ENCODE results near the gene ABCB6. TPM values are rescaled to one million over a fixed set of nuclear protein-coding genes. Genes with fewer than 3 reads are reported as not detected.

ABCB6 gene
- polyA plus RNA-seq, 1 donor, result 43.7 TPM

- Histone ChIP-seq H3K4me1 (ENCODE audit: control insufficient read depth, insufficient read depth, low read length) (peaks cover 16% of the 10 kb centered on the region), H3K4me3 (ENCODE audit: low read length) (no peak overlapping the region), H3K27me3 (ENCODE audit: control insufficient read depth, insufficient read depth, low read length) (no peaks in the 10 kb centered on the region), H3K27ac (ENCODE audit: low read length) (peak overlapping the region; percentile 77), H3K36me3 (ENCODE audit: control insufficient read depth, insufficient read depth, low read length) (peaks cover 55% of the 10 kb centered on the region), H3K9me3 (ENCODE audit: control insufficient read depth, low read depth, low read length) (no peaks in the 10 kb centered on the region)
- no CpG with 5 or more reads among the region's 6 CpGs for WGBS (ENCODE audit: insufficient coverage, low lambda C conversion rate)
- DNase-seq, result peak in 1 of 2 donors; percentile 53
Observed at GRCh38 chr2:219183151-219183772, 35.5 kb downstream of the ABCB6 start.

- H3K4me3 ChIP-seq (ENCODE audit: low read length), result no peak overlapping the region
- H3K27ac ChIP-seq (ENCODE audit: low read length), result peak overlapping the region; percentile 77
- H3K4me1 ChIP-seq (ENCODE audit: control insufficient read depth, insufficient read depth, low read length), result peaks cover 16% of the 10 kb centered on the region
- H3K36me3 ChIP-seq (ENCODE audit: control insufficient read depth, insufficient read depth, low read length), result peaks cover 55% of the 10 kb centered on the region
- whole genome bisulfite sequencing (ENCODE audit: insufficient coverage, low lambda C conversion rate), result 100% methylated on average over 1 of the region's 8 CpGs
- H3K27me3 ChIP-seq (ENCODE audit: control insufficient read depth, insufficient read depth, low read length), result no peaks in the 10 kb centered on the region
- no peak for DNase-seq
- no peaks in the 10 kb centered on the region for H3K9me3 ChIP-seq (ENCODE audit: control insufficient read depth, low read depth, low read length)
Observed at GRCh38 chr2:219182331-219183150, 36.2 kb downstream of the ABCB6 start.

GRCh38 chr2:219181531-219181930 lies 37.2 kb downstream of the ABCB6 start:
- H3K4me3 ChIP-seq (ENCODE audit: low read length), result no peak overlapping the region
- H3K27me3 ChIP-seq (ENCODE audit: control insufficient read depth, insufficient read depth, low read length), result no peaks in the 10 kb centered on the region
- H3K36me3 ChIP-seq (ENCODE audit: control insufficient read depth, insufficient read depth, low read length), result peaks cover 55% of the 10 kb centered on the region
- no peak overlapping the region for H3K27ac ChIP-seq (ENCODE audit: low read length)
- H3K9me3 ChIP-seq (ENCODE audit: control insufficient read depth, low read depth, low read length), result no peaks in the 10 kb centered on the region
- DNase-seq, result no peak
- peaks cover 16% of the 10 kb centered on the region for H3K4me1 ChIP-seq (ENCODE audit: control insufficient read depth, insufficient read depth, low read length)
- WGBS (ENCODE audit: insufficient coverage, low lambda C conversion rate), result no CpG with 5 or more reads among the region's 6 CpGs

GRCh38 chr2:219180961-219181360 lies 37.8 kb downstream of the ABCB6 start:
- no peaks in the 10 kb centered on the region for H3K27me3 ChIP-seq (ENCODE audit: control insufficient read depth, insufficient read depth, low read length)
- whole genome bisulfite sequencing (ENCODE audit: insufficient coverage, low lambda C conversion rate), result no CpG with 5 or more reads among the region's 5 CpGs
- no peak overlapping the region for H3K4me3 ChIP-seq (ENCODE audit: low read length)
- peaks cover 55% of the 10 kb centered on the region for H3K36me3 ChIP-seq (ENCODE audit: control insufficient read depth, insufficient read depth, low read length)
- H3K27ac ChIP-seq (ENCODE audit: low read length), result no peak overlapping the region
- no peaks in the 10 kb centered on the region for H3K9me3 ChIP-seq (ENCODE audit: control insufficient read depth, low read depth, low read length)
- H3K4me1 ChIP-seq (ENCODE audit: control insufficient read depth, insufficient read depth, low read length), result peaks cover 16% of the 10 kb centered on the region
- no peak for DNase-seq

GRCh38 chr2:219179601-219180465 lies 38.9 kb downstream of the ABCB6 start:
- peaks cover 23% of the 10 kb centered on the region for H3K4me1 ChIP-seq (ENCODE audit: control insufficient read depth, insufficient read depth, low read length)
- peak overlapping the region; percentile 70 for H3K4me3 ChIP-seq (ENCODE audit: low read length)
- WGBS (ENCODE audit: insufficient coverage, low lambda C conversion rate), result no CpG with 5 or more reads among the region's 9 CpGs

GRCh38 chr2:219178377-219179175 lies 40.2 kb downstream of the ABCB6 start:
- Histone ChIP-seq H3K36me3 (ENCODE audit: control insufficient read depth, insufficient read depth, low read length) (peaks cover 57% of the 10 kb centered on the region), H3K4me3 (ENCODE audit: low read length) (peak overlapping the region; percentile 70), H3K9me3 (ENCODE audit: control insufficient read depth, low read depth, low read length) (no peaks in the 10 kb centered on the region), H3K4me1 (ENCODE audit: control insufficient read depth, insufficient read depth, low read length) (peaks cover 27% of the 10 kb centered on the region), H3K27ac (ENCODE audit: low read length) (peak overlapping the region; percentile 43), H3K27me3 (ENCODE audit: control insufficient read depth, insufficient read depth, low read length) (no peaks in the 10 kb centered on the region)
- DNase-seq, result no peak
- no CpG with 5 or more reads among the region's 45 CpGs for WGBS (ENCODE audit: insufficient coverage, low lambda C conversion rate)

More at GRCh38 chr2:219179601-219180465, 38.9 kb downstream of the ABCB6 start:
- Histone ChIP-seq H3K27me3 (ENCODE audit: control insufficient read depth, insufficient read depth, low read length) (no peaks in the 10 kb centered on the region), H3K9me3 (ENCODE audit: control insufficient read depth, low read depth, low read length) (no peaks in the 10 kb centered on the region), H3K36me3 (ENCODE audit: control insufficient read depth, insufficient read depth, low read length) (peaks cover 53% of the 10 kb centered on the region), H3K27ac (ENCODE audit: low read length) (no peak overlapping the region)
- DNase-seq, result no peak

GRCh38 chr2:219177552-219178376 lies 41.0 kb downstream of the ABCB6 start, which contains the start of gene RETREG2:
Gene RETREG2, plus strand, starts transcription at chr2:219178275. Its CDS starts 78 bp downstream, at chr2:219178353.
- peak within 1 kb of the TSS; percentile 98 for H3K27ac ChIP-seq (ENCODE audit: low read length)
- H3K36me3 ChIP-seq (ENCODE audit: control insufficient read depth, insufficient read depth, low read length), result peaks cover 57% of the 10 kb centered on the region
- H3K4me1 ChIP-seq (ENCODE audit: control insufficient read depth, insufficient read depth, low read length), result peaks cover 22% of the 10 kb centered on the region
- no peaks in the 10 kb centered on the region for H3K9me3 ChIP-seq (ENCODE audit: control insufficient read depth, low read depth, low read length)
- WGBS (ENCODE audit: insufficient coverage, low lambda C conversion rate), result no CpG with 5 or more reads among the region's 67 CpGs
- H3K4me3 ChIP-seq (ENCODE audit: low read length), result peak within 1 kb of the TSS; percentile 70
- no peaks in the 10 kb centered on the region for H3K27me3 ChIP-seq (ENCODE audit: control insufficient read depth, insufficient read depth, low read length)
- DNase-seq, result peak; percentile 94 to 95

- Histone ChIP-seq H3K27ac (ENCODE audit: low read length) (peak within 1 kb of the TSS; percentile 98), H3K4me3 (ENCODE audit: low read length) (peak within 1 kb of the TSS; percentile 70), H3K4me1 (ENCODE audit: control insufficient read depth, insufficient read depth, low read length) (peaks cover 21% of the 10 kb centered on the region), H3K9me3 (ENCODE audit: control insufficient read depth, low read depth, low read length) (no peaks in the 10 kb centered on the region), H3K36me3 (ENCODE audit: control insufficient read depth, insufficient read depth, low read length) (peaks cover 55% of the 10 kb centered on the region), H3K27me3 (ENCODE audit: control insufficient read depth, insufficient read depth, low read length) (no peaks in the 10 kb centered on the region)
- peak; percentile 92 to 95 for DNase-seq
- WGBS (ENCODE audit: insufficient coverage, low lambda C conversion rate), result no CpG with 5 or more reads among the region's 69 CpGs
Observed at GRCh38 chr2:219176818-219177551, 41.8 kb downstream of the ABCB6 start, which contains the start of gene CNPPD1. Gene CNPPD1, minus strand, starts transcription at chr2:219176925. Its CDS starts 97 bp downstream, at chr2:219176828.

All from large intestine (tissue), 3 donors.